Stomach (tissue), 4 donors: ENCODE data around the gene FBXW11.

Experiments used
- EP300 ChIP-seq: sonication (generic); formaldehyde crosslinking; IDR thresholded peaks from one replicate; pipeline ENCODE4 v1.6.1; 2017; ENCODE audit warnings: antibody characterized with exemption
- POLR2A ChIP-seq, 4 donors: fragments of 450-650 bp; IDR thresholded peaks; one replicate each; pipeline ENCODE4 v1.6.1; 2016; ENCODE audit warnings: antibody characterized with exemption in 4 of 4, control low read depth in 2 of 4, mild to moderate bottlenecking in 1 of 4, moderate library complexity in 1 of 4
- TF ChIP-seq, protein P1 (sequence below), 7 experiments: fragments of 450-650 bp in 4 of 7; fragments of 200-600 bp in 3 of 7; sonication (generic) in 3 of 7; IDR thresholded peaks; one replicate each; pipeline ENCODE4 v1.5.1; 2016 to 2019; ENCODE audit warnings: antibody characterized with exemption in 7 of 7, control low read depth in 2 of 7, mild to moderate bottlenecking in 1 of 7

DNA sequence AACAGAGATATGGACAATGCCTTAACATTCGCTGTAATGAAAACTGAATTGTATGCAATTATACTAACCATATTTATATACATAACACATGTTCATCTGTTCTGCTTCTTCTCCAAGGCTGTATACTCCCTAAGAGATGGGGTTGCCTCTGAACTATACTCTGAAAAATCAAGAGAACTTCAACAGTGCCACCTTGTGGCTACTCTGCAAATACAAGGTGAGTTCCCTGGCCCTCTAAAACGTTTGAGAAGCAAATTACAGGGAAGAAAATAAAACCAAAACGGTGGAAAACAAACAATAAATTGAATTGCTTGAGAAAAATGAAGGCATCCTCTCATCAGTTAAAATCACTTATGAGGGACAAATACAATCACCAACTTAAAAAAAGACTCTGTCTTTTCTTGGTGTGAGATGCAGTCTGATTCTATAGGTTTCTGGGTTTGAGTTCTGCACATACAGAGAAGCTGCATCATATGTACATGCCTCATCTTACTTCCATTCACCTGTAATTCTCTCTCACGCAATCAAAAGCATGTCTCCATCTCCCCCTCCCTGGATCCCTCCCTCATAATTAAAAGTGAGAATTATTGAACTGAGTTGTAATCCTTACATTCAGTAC, 98.6 kb downstream of the FBXW11 start:
- TF ChIP-seq, protein P1, sequence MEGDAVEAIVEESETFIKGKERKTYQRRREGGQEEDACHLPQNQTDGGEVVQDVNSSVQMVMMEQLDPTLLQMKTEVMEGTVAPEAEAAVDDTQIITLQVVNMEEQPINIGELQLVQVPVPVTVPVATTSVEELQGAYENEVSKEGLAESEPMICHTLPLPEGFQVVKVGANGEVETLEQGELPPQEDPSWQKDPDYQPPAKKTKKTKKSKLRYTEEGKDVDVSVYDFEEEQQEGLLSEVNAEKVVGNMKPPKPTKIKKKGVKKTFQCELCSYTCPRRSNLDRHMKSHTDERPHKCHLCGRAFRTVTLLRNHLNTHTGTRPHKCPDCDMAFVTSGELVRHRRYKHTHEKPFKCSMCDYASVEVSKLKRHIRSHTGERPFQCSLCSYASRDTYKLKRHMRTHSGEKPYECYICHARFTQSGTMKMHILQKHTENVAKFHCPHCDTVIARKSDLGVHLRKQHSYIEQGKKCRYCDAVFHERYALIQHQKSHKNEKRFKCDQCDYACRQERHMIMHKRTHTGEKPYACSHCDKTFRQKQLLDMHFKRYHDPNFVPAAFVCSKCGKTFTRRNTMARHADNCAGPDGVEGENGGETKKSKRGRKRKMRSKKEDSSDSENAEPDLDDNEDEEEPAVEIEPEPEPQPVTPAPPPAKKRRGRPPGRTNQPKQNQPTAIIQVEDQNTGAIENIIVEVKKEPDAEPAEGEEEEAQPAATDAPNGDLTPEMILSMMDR (IDR thresholded peaks at IDR 0.05) = peak in 5 of 7 experiments; percentile 32 to 80 (median 66)
- TF ChIP-seq POLR2A (IDR thresholded peaks at IDR 0.05) (no peak), EP300 (no peak)
